HG03469 (cell line): Measurements from ENCODE around the gene INTS11.

Source experiments
- ATAC-seq: cut with Tn5 transposase; IDR thresholded peaks from one replicate; pipeline ENCODE4 v1.9.1; 2021; ENCODE audit warnings: mild to moderate bottlenecking, moderate library complexity, moderate number of reproducible peaks; ENCODE audit not compliant: unreplicated experiment

The INTS11 gene

GRCh38 chr1:1287288-1288110 is 37.0 kb downstream of the INTS11 start:
- no peak for ATAC-seq

GRCh38 chr1:1286313-1287261 is 37.9 kb downstream of the INTS11 start:
- no peak for ATAC-seq

- ATAC-seq, result no peak
These were observed 38.7 kb downstream of the INTS11 start for GRCh38 chr1:1285611-1286311.

DNA sequence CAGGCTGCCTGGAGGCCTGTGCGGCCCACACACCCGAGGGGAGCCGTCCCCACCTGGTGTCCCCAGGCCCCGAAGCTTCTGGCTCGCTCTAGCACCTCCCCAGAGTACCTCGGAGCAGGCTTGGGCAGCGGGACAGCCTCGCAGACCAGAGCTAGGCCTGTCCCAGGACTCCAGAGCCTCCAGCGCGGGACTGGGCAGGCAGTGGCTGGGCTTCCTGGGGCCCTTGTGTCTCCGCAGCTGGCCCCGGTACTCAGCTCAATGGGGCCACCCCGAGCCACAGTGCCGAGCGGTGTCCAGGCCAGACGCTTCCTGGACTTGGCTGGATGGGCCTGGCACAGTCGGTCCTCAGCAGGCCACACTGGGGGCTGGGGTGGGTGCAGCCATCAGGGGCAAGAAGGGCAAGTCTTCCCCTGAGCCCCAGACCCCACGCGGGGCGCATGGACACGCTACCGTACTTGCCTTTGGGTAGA is 39.3 kb downstream of the INTS11 start:
- ATAC-seq, result no peak

DNA sequence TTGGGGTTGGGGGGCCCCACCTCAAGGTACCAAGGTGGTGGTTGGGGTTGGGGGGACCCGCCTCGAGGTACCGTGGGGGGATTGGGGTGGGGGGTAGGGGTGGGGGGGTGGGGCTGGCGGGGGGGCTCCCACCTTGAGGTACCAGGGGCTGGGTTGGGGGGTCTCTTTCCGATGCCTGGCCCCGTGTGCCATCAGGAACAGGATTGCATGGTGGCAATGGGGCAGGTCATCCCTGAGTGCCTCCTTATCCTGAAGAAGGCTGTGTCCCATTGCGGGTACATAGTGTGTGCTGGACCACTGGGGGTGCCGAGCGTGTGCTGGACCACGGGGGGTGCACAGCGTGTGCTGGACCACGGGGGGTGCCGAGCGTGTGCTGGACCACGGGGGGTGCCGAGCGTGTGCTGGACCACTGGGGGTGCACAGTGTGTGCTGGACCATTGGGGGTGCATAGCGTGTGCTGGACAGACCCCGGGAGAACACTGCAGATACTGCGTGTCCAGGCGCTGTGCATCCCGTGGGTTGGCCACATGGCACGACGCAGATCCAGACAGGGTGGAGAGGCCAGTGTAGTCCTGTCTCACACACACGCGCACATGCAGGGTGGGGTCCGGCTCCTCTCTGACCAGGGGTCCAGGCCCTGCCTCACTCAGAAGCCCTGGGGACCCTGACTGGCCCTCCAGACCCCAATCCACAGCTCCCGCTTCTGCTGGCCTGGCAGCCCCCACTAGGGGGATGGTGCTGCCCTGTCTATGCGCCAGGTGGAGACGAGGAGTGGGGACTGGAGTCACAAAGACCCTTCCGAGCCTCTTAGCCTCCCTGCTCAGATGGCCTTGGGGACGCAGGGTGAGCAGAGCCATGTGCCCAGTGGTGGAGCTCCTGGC is 40.0 kb downstream of the INTS11 start:
- no peak for ATAC-seq

GRCh38 chr1:1283821-1284220 is 40.6 kb downstream of the INTS11 start:
- ATAC-seq, result no peak

- no peak for ATAC-seq
These were observed 41.5 kb downstream of the INTS11 start for GRCh38 chr1:1282998-1283397.

DNA sequence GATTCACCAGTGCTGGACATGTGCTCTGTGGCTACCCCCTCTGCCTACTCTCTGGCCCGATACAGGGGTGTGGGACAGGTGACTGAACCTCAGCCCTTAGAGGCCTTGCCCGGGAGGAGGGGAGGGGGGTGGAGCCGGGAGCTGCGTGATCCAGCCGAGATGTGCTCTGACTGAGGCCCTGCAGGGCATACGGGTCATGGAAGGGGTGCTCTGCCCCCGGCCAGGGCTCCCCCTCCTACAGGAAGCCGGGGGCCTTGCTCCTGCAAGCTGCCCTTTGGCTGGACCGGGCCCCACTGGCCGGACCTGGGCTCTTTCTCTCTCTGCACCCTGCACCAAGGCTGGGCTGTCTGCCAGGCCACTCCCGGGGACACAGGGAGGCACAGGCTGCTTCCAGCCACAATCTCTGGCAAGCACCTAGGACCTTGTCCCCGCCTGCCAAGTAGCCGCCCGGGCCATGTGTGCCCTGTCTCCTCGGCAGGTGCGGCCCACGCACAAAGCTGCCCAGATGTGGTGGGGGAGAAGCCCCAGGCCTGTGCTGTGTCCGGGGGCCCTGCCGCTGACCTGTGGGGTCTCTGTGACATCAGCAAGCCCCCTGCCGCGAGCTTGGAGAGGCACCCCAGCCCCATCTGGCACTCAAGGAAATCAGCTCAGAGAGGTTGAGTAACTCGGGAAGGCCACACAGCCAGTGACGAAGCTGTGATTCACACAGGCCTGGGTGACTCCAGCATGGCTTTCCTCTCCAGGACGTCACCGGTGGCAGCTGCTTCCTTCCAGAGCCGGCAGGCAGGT is 42.7 kb downstream of the INTS11 start:
- no peak for ATAC-seq

DNA sequence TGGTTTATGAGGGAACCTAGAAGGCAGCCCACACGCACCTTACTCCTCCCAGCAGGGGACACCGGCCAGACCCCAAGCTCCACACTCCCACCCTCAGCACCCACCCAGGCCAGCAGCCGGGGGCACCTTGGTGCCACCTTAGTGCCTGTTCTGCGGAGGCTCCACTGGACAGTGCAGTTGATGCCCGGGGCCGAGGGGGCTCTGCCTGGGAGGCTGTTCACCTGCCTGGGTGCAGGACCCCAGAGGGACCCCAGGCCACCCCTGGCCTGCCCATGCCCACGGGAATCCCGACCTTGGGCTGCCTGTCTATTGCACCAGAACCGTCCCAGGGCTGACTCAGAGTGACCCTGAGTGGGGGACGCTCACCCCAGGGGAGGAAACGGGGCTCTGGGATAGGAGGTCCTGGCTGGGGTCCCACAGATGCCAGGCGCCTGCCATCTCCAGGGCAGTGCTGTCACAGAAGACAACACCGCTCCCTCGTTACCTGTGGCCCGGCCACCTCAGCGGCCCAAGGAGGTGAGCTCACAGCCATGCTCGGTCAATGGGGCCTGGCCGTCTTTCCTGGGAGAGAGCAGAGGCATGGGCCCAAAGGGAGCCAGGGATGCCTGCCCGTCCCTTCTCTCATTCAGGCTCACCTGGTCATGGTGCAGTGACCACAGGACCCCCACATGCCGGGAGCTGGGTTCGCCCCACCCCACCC is 43.5 kb downstream of the INTS11 start:
- ATAC-seq, result no peak

DNA sequence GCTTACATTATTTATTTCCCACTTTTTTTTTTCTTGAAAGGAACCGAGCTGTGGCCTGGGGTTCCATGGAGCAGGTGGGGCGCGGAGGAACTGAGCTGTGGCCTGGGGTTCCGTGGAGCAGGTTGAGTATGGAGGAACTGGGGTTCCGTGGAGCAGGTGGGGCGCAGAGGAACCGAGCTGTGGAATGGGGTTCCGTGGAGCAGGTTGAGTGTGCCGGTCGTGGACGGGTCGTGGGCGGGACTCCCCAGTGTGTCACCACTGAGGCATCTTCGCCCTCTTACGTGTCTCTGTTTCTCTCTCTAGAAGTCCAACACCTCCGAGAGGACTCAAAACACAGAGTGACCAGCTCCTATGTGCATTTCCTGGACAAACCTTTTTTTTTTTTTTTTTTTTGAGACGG is 45.4 kb downstream of the INTS11 start:
- ATAC-seq, result no peak

- ATAC-seq, result no peak
These were observed 45.8 kb downstream of the INTS11 start for GRCh38 chr1:1278620-1279019.

GRCh38 chr1:1275836-1276235 is 48.6 kb downstream of the INTS11 start:
- ATAC-seq, result no peak

DNA sequence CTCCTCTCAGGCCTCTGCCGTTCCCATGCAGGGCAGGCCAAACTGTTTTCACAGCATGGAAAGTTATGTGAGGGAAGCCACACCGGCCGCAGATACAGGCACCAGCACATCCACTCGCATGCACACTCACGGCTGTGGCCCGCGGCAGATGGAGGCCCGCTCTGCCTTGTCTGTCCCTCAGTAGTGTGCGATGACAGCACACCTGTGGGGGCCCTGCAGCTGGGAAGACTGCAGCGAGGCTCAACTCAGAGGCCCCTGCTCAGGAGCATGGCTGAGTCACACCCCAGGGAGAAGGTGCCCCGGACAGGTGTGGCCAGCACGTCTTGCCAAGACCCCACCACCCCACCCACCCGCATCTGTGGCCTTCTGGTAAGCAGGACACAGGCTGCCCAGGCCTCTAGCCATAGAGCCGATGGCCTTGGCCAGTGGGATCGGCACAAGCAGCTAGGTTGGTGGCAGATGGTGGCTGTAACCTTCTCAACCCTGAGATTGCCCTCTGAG is 49.5 kb downstream of the INTS11 start:
- ATAC-seq, result no peak

DNA sequence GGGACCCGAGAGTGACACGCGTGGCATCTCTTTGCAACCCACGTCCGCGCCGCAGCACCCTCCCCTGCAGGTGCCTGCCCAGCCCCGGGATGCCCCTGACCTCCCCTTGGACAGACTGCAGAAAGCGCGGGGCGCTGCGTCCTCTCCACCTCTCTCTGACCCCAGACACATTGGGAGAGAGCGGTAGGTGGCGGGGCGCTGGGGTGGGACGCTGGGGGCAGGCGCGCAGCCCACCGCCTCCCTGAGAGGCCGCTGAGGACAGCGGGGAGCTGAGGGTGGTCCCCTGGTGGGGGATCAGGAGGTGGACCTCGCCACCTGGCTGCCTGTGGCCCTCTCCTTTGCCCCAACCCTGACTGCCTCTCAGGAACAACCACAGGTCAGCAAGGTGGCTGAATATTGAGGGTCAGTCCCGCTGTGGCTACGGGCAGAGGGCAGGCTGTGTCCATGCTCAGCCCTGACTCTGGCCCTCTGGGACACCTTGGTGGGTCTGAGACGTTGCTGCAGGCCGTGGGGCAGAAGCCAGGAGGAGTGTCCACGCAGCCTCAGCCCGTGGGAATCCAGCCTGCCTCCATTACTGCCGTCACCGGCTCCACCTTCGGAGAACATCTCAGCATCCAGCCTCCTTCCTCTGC is 50.0 kb downstream of the INTS11 start:
- ATAC-seq, result no peak

DNA sequence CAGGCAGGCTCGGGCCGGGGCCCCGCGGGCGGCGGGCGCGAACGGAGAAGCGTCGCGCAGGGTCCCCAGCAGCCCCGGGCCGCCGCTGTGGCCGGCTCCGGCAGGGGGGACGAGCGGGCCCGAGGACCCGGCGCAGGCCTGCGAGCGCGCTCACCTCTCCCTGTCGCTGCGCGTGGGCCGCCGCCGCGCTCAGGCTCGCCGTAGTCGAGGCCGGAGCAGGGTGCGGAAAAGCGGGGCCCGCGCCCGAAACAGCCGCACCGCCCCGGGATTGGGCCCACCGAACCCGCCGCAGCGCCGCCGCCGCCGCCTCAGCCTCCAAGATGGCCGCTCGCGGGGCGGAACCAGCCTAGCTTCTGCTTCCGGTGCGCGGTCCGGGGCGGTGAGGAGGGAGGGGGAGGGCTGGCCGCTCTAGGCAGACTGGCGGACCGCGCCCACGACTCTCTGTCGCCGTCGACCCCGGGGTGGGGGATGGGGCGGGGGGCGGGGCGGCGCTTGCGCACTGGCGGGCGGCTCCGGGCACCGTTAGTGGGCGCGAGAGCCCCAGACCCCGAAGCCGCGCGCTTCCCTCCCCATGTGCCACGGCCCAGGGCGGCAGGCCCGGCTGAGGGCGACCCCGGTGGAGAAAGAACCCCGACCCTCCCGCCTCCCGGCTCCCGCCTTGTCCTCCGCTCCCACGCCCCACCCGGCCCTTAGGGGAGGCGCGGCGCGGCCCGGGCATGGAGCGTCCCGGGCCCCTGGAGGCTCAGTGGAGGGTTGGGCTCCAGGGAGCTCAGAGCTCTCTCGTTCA is 50.8 kb downstream of the INTS11 start, which contains the start of gene UBE2J2:
Gene UBE2J2 (minus strand): TSS at position 343 of the 787 bp plus-strand sequence. CDS start 5,862 bp downstream, outside the sequence.
- no peak for ATAC-seq

GRCh38 chr1:1273209-1273511 is 51.3 kb downstream of the INTS11 start:
- no peak for ATAC-seq
